HUES64 (cell line): ENCODE measurements around the gene HS1BP3.

Experiments used
- H3K27ac ChIP-seq: 2 replicates; pipeline ENCODE4 v1.7.0; 2013; ENCODE audit warnings: low read depth, low read length, inconsistent platforms
- H3K27me3 ChIP-seq: 2 replicates; pipeline ENCODE4 v1.6.1; 2013; ENCODE audit warnings: mild to moderate bottlenecking, low read length; ENCODE audit not compliant: insufficient read depth
- H3K36me3 ChIP-seq: 2 replicates; pipeline ENCODE4 v1.6.1; 2013; ENCODE audit warnings: mild to moderate bottlenecking, low read length; ENCODE audit not compliant: insufficient read depth
- H3K4me1 ChIP-seq: 2 replicates; pipeline ENCODE4 v1.6.1; 2013; ENCODE audit warnings: mild to moderate bottlenecking, low read length, moderate library complexity; ENCODE audit not compliant: insufficient read depth
- H3K4me3 ChIP-seq: 2 replicates; pipeline ENCODE4 v1.5.1; 2013; ENCODE audit warnings: mild to moderate bottlenecking, low read length, moderate library complexity
- H3K9ac ChIP-seq: 2 replicates; pipeline ENCODE4 v1.6.1; 2013; ENCODE audit warnings: mild to moderate bottlenecking, low read depth, low read length
- H3K9me3 ChIP-seq: 2 replicates; pipeline ENCODE4 v1.6.1; 2013; ENCODE audit warnings: low read depth, low read length; ENCODE audit not compliant: insufficient read depth
- WGBS: fragments of 150-250, 120-280 bp; methylation state at CpG from one replicate; pipeline ENCODE4 v1.1.7; 2013; ENCODE audit warnings: missing lambda C conversion rate; 5-methylcytosine and 5-hydroxymethylcytosine counted together

The HS1BP3 gene

GRCh38 chr2:20569464-20570223 lies 81.3 kb downstream of the HS1BP3 start:
- WGBS: 75% methylated on average over 7 of the region's 7 CpGs
- H3K27me3 ChIP-seq: no peaks in the 10 kb centered on the region
- H3K9me3 ChIP-seq: no peaks in the 10 kb centered on the region
- no peak overlapping the region for H3K9ac ChIP-seq
- no peak overlapping the region for H3K4me3 ChIP-seq
- no peak overlapping the region for H3K27ac ChIP-seq
- H3K36me3 ChIP-seq: no peaks in the 10 kb centered on the region
- peaks cover 11% of the 10 kb centered on the region; the same call in 1 of the 2 replicates for H3K4me1 ChIP-seq

DNA sequence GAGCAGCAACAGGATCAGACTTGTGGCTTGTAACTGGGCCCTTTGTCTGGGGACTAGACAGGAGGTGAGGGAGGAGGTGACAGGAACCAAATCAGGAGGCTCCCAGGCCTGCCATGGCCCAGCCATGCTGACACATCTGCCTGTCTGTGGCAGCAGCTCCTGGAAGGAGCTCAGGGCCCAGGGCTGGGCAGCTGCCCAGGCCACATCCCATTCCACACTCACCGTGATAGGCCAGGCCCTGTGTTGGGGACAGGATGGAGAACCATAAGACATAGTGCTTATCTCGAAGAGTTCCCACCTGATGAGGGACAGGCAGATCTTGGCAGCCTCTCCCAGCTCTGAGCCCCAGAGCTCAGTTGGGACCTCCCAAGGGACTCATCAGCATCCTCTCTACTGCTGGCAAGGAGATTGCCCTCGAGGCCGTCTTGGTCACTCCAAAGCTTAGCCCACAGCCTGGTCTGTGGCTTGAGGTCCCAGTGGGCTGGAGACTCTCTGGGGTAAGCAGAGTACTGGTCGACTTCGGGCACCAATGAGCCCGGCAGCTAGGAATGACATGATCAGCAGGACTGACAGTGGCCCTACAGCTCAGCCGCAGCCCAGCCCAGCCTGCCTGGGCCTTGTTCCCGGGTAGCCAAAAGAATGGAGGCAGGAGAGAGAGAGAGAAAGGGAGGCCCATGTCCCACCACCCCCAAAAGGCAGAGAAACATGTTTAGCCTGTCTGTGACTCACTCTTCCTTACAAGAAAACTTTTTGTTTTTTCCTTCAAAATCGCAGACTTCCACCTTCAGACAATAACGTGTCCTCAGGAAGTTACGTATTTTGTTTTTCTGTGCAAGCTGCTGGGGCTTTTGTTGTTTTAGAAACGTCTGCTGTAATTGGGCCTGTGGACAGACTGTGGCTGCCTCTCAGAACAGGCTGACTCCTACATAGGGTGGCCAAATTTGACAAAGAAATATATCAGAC lies 82.1 kb downstream of the HS1BP3 start:
- Histone ChIP-seq H3K36me3 (no peaks in the 10 kb centered on the region), H3K27ac (no peak overlapping the region), H3K4me1 (peaks cover 11% of the 10 kb centered on the region; the same call in 1 of the 2 replicates), H3K4me3 (no peak overlapping the region), H3K9me3 (no peaks in the 10 kb centered on the region), H3K9ac (no peak overlapping the region), H3K27me3 (no peaks in the 10 kb centered on the region)
- WGBS: 91% methylated on average over 13 of the region's 13 CpGs

DNA sequence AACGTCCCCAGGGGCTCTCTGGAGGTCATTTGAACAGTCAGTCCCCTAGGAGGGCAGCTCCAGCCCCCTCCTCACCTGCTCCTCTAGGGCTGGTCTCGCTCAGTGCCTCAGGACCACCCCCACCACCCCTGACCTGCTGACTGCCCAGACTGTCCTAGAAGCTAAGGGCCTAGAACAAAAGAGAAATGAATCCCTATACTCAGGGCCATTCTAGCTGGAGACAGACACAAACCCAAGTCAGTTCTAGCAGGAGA lies 83.0 kb downstream of the HS1BP3 start:
- Histone ChIP-seq H3K36me3 (no peaks in the 10 kb centered on the region), H3K27ac (no peak overlapping the region; the same call in 1 of the 2 replicates), H3K4me3 (no peak overlapping the region), H3K9me3 (no peaks in the 10 kb centered on the region), H3K4me1 (peaks cover 14% of the 10 kb centered on the region; the same call in 1 of the 2 replicates), H3K9ac (peak overlapping the region; percentile 27; the same call in 1 of the 2 replicates), H3K27me3 (no peaks in the 10 kb centered on the region; the same call in 1 of the 2 replicates)
- 68% methylated on average over 2 of the region's 2 CpGs for WGBS
